ENCODE measurements around the gene EMID1. TPM values are rescaled to one million over a fixed set of nuclear protein-coding genes. Genes with fewer than 3 reads are reported as not detected.

Gene EMID1
- total and polyA plus RNA-seq, 2 experiments from 2014 or later: 9.9 to 42.5 TPM

GRCh38 chr22:29187831-29188230, 17.9 kb upstream of the EMID1 start:
- DNase-seq (ENCODE audit: low read depth in 1 of 2, low spot score in 1 of 2): no peak
- Histone ChIP-seq H3K36me3 (no peaks in the 10 kb centered on the region), H3K4me1 (ENCODE audit: low read depth) (no peaks in the 10 kb centered on the region), H3K27me3 (no peaks in the 10 kb centered on the region), H3K4me3 (no peak overlapping the region), H3K9me3 (ENCODE audit: low read depth) (no peaks in the 10 kb centered on the region), H3K27ac (no peak overlapping the region)
- no peak for TF ChIP-seq CTCF (IDR thresholded peaks at IDR 0.05; ENCODE audit: low read depth, low read length)

GRCh38 chr22:29190051-29190450, 15.6 kb upstream of the EMID1 start:
- TF ChIP-seq CTCF (IDR thresholded peaks at IDR 0.05; ENCODE audit: low read depth, low read length): no peak
- no peak overlapping the region for H3K27ac ChIP-seq
- H3K9me3 ChIP-seq (ENCODE audit: low read depth): no peaks in the 10 kb centered on the region
- H3K36me3 ChIP-seq: no peaks in the 10 kb centered on the region
- no peaks in the 10 kb centered on the region for H3K4me1 ChIP-seq (ENCODE audit: low read depth)
- DNase-seq (ENCODE audit: low read depth in 1 of 2, low spot score in 1 of 2): no peak
- no peaks in the 10 kb centered on the region for H3K27me3 ChIP-seq
- no peak overlapping the region for H3K4me3 ChIP-seq

- Histone ChIP-seq H3K27ac (no peak overlapping the region), H3K4me3 (no peak overlapping the region), H3K36me3 (no peaks in the 10 kb centered on the region), H3K27me3 (no peaks in the 10 kb centered on the region), H3K9me3 (ENCODE audit: low read depth) (no peaks in the 10 kb centered on the region), H3K4me1 (ENCODE audit: low read depth) (peaks cover 8% of the 10 kb centered on the region)
- DNase-seq (ENCODE audit: low read depth in 1 of 2, low spot score in 1 of 2): peak in 1 of 2 donors; percentile 27
- TF ChIP-seq CTCF (IDR thresholded peaks at IDR 0.05; ENCODE audit: low read depth, low read length): no peak
Measured at GRCh38 chr22:29190918-29191317, 14.8 kb upstream of the EMID1 start.

GRCh38 chr22:29193021-29193420, 12.7 kb upstream of the EMID1 start:
- Histone ChIP-seq H3K4me1 (ENCODE audit: low read depth) (peaks cover 17% of the 10 kb centered on the region), H3K4me3 (no peak overlapping the region), H3K27me3 (no peaks in the 10 kb centered on the region), H3K27ac (no peak overlapping the region), H3K36me3 (no peaks in the 10 kb centered on the region), H3K9me3 (ENCODE audit: low read depth) (no peaks in the 10 kb centered on the region)
- no peak for DNase-seq (ENCODE audit: low read depth in 1 of 2, low spot score in 1 of 2)
- no peak for TF ChIP-seq CTCF (IDR thresholded peaks at IDR 0.05; ENCODE audit: low read depth, low read length)

GRCh38 chr22:29194184-29194583, 11.5 kb upstream of the EMID1 start:
- no peak for TF ChIP-seq CTCF (IDR thresholded peaks at IDR 0.05; ENCODE audit: low read depth, low read length)
- Histone ChIP-seq H3K27ac (no peak overlapping the region), H3K4me1 (ENCODE audit: low read depth) (peaks cover 17% of the 10 kb centered on the region), H3K36me3 (no peaks in the 10 kb centered on the region), H3K27me3 (no peaks in the 10 kb centered on the region), H3K4me3 (no peak overlapping the region), H3K9me3 (ENCODE audit: low read depth) (no peaks in the 10 kb centered on the region)
- no peak for DNase-seq (ENCODE audit: low read depth in 1 of 2, low spot score in 1 of 2)
